B cell (primary cell): ENCODE data around the gene UTP3. TPM values are rescaled to one million over a fixed set of nuclear protein-coding genes. Genes with fewer than 3 reads are reported as not detected.

Experiments used
- ATAC-seq: fragments of 200-7000 bp; cut with Tn5 transposase; one replicate; pipeline ENCODE4 v1.10.0; 2021; ENCODE audit warnings: low read depth, mild to moderate bottlenecking, moderate number of reproducible peaks, moderate library complexity
- CTCF ChIA-PET: fragments of 350-600 bp; sonication (Branson Sonifier 250); formaldehyde crosslinking; loops from one replicate; lab custom pipeline; 2021; ENCODE audit warnings: antibody characterized with exemption, inconsistent platforms; lab: Charles Lee
- POLR2A ChIA-PET: fragments of 350-600 bp; sonication (Branson Sonifier 250); formaldehyde crosslinking; loops from one replicate; lab custom pipeline; 2021; ENCODE audit warnings: antibody characterized with exemption; lab: Charles Lee
- DNase-seq: peaks from one replicate; pipeline ENCODE4 v3.0.0; 2013
- H2AFZ ChIP-seq: 2 replicates; pipeline ENCODE4 v1.6.1; 2012; ENCODE audit warnings: mild to moderate bottlenecking, low read depth, low read length; ENCODE audit not compliant: insufficient read depth, poor library complexity, severe bottlenecking
- H3K27ac ChIP-seq, 2 donors: 1 replicate in 1 of 2; 2 replicates in 1 of 2; pipeline ENCODE4 v1.5.1; 2012 to 2013; ENCODE audit warnings: low read length in 2 of 2, mild to moderate bottlenecking in 2 of 2, moderate library complexity in 1 of 2
- H3K27me3 ChIP-seq, 4 experiments: fragments of 200-600 bp in 1 of 4; sonication (generic) in 1 of 4; replicated peaks in 1 of 4; 1 replicate in 2 of 4; 2 replicates in 2 of 4; pipeline versions ENCODE4 v1.6.1 to v1.7.0; 2013 to 2016; ENCODE audit warnings: low read length in 3 of 4, mild to moderate bottlenecking in 2 of 4, mixed read lengths in 1 of 4, moderate library complexity in 1 of 4; ENCODE audit not compliant: insufficient read depth in 4 of 4, control insufficient read depth in 3 of 4; ENCODE audit errors: control extremely low read depth in 1 of 4
- H3K36me3 ChIP-seq, 2 experiments: replicated peaks in 1 of 2; 1 replicate in 1 of 2; 2 replicates in 1 of 2; pipeline versions ENCODE4 v1.6.1 to v1.7.1; 2013; ENCODE audit warnings: low read length in 1 of 2; ENCODE audit not compliant: insufficient read depth in 2 of 2, control insufficient read depth in 1 of 2; ENCODE audit errors: control extremely low read depth in 1 of 2, extremely low read depth in 1 of 2
- H3K4me1 ChIP-seq, 2 donors: fragments of 200-600 bp in 1 of 2; sonication (generic) in 1 of 2; 1 replicate in 1 of 2; 2 replicates in 1 of 2; pipeline versions ENCODE4 v1.5.1 to v1.6.1; 2013 to 2017; ENCODE audit warnings: low read length in 2 of 2; ENCODE audit not compliant: control insufficient read depth in 2 of 2, insufficient read depth in 2 of 2
- H3K4me2 ChIP-seq: replicated peaks from 2 replicates; pipeline ENCODE3; 2012; ENCODE audit warnings: mild to moderate bottlenecking, low read depth, low read length; ENCODE audit not compliant: poor library complexity, severe bottlenecking
- H3K4me3 ChIP-seq, 5 experiments: fragments of 200-600 bp in 1 of 5; sonication (generic) in 1 of 5; 1 replicate in 3 of 5; 2 replicates in 2 of 5; pipeline versions ENCODE4 v1.5.1 to v1.7.0; 2011 to 2016; ENCODE audit warnings: low read length in 4 of 5, mild to moderate bottlenecking in 4 of 5, low read depth in 2 of 5, control low read depth in 1 of 5, moderate library complexity in 1 of 5; ENCODE audit not compliant: insufficient read depth in 1 of 5; ENCODE audit errors: control extremely low read depth in 1 of 5, extremely low read depth in 1 of 5
- H3K79me2 ChIP-seq: fragments of 200-600 bp; sonication (generic); one replicate; pipeline ENCODE4 v1.6.0; 2016; ENCODE audit warnings: low read length; ENCODE audit not compliant: control insufficient read depth, insufficient read depth
- H3K9ac ChIP-seq: fragments of 200-600 bp; sonication (generic); 2 replicates; pipeline ENCODE4 v1.6.1; 2017; ENCODE audit warnings: mild to moderate bottlenecking, low read length, moderate library complexity
- H3K9me3 ChIP-seq, 3 donors: one replicate each; pipeline versions ENCODE4 v1.6.1 to v1.7.1; 2013; ENCODE audit warnings: low read length in 2 of 3; ENCODE audit not compliant: control insufficient read depth in 2 of 3, insufficient read depth in 1 of 3; ENCODE audit errors: control extremely low read depth in 1 of 3
- H4K20me1 ChIP-seq: 2 replicates; pipeline ENCODE4 v1.6.0; 2012; ENCODE audit warnings: mild to moderate bottlenecking, low read length; ENCODE audit not compliant: insufficient read depth, control insufficient read depth, poor library complexity, severe bottlenecking
- H3K27ac Mint-ChIP-seq: one replicate; pipeline ENCODE4 v1.8.0; 2021; ENCODE audit warnings: mixed read lengths
- H3K27me3 Mint-ChIP-seq: one replicate; pipeline ENCODE4 v1.8.0; 2021; ENCODE audit warnings: mixed read lengths
- H3K4me1 Mint-ChIP-seq: one replicate; pipeline ENCODE4 v1.8.0; 2021; ENCODE audit warnings: mixed read lengths
- H3K4me3 Mint-ChIP-seq: one replicate; pipeline ENCODE4 v1.8.0; 2021; ENCODE audit warnings: mixed read lengths
- H3K9me3 Mint-ChIP-seq: one replicate; pipeline ENCODE4 v1.8.0; 2022; ENCODE audit warnings: mixed read lengths; ENCODE audit not compliant: insufficient read depth
- EZH2 ChIP-seq: IDR thresholded peaks from 2 replicates; pipeline ENCODE4 v1.6.1; 2012; ENCODE audit warnings: borderline replicate concordance, low read depth, mild to moderate bottlenecking, moderate library complexity, low read length; ENCODE audit not compliant: insufficient read depth, poor library complexity, severe bottlenecking
- whole genome bisulfite sequencing: methylation state at CpG from one replicate; pipeline ENCODE4 v1.1.5; 2013; ENCODE audit warnings: missing lambda C conversion rate; ENCODE audit not compliant: insufficient coverage; 5-methylcytosine and 5-hydroxymethylcytosine counted together
- intact Hi-C: fragments of 100-400 bp; cut with micrococcal nuclease; formaldehyde crosslinking; loops from one replicate; pipeline ENCODE4 v1.10.0; 2022
- polyA plus RNA-seq: library from polyadenylated mRNA; depleted of rRNA; stranded (reverse); fragments of >200 nt; gene quantifications from 2 replicates; pipeline ENCODE4 v1.2.3, GENCODE V29; 2012
- total RNA-seq, 2 donors: library from RNA; stranded (reverse); fragments of 120-200 nt in 1 of 2; gene quantifications; 1 replicate in 1 of 2; 2 replicates in 1 of 2; pipeline versions ENCODE4 v1.2.3 to v1.2.4, GENCODE V29; 2013 to 2022
- TF ChIP-seq, protein P1 (sequence below): fragments of 200-600 bp; IDR thresholded peaks from one replicate; pipeline ENCODE4 v1.8.0; 2022; ENCODE audit warnings: antibody characterized with exemption, mild to moderate bottlenecking

The UTP3 gene
- total and polyA plus RNA-seq, 2 donors (not counting 1 experiment from before 2014, with no cell fraction given), result 6.2 to 42.2 TPM

- H4K20me1 ChIP-seq, result no peaks in the 10 kb centered on the region
- H3K27me3 Mint-ChIP-seq, result no peaks in the 10 kb centered on the region
- H2AFZ ChIP-seq, result peak overlapping the region; percentile 29
- H3K4me1 ChIP-seq, result peaks cover 6 to 12% of the 10 kb centered on the region in 2 donors
- H3K9ac ChIP-seq, result no peak overlapping the region
- no peak overlapping the region for H3K4me3 Mint-ChIP-seq
- peaks cover 6 to 24% of the 10 kb centered on the region in 2 experiments for H3K36me3 ChIP-seq
- no peak for TF ChIP-seq EZH2
- TF ChIP-seq, protein P1, sequence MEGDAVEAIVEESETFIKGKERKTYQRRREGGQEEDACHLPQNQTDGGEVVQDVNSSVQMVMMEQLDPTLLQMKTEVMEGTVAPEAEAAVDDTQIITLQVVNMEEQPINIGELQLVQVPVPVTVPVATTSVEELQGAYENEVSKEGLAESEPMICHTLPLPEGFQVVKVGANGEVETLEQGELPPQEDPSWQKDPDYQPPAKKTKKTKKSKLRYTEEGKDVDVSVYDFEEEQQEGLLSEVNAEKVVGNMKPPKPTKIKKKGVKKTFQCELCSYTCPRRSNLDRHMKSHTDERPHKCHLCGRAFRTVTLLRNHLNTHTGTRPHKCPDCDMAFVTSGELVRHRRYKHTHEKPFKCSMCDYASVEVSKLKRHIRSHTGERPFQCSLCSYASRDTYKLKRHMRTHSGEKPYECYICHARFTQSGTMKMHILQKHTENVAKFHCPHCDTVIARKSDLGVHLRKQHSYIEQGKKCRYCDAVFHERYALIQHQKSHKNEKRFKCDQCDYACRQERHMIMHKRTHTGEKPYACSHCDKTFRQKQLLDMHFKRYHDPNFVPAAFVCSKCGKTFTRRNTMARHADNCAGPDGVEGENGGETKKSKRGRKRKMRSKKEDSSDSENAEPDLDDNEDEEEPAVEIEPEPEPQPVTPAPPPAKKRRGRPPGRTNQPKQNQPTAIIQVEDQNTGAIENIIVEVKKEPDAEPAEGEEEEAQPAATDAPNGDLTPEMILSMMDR, result peak; percentile 77
- H3K27ac ChIP-seq, result no peak overlapping the region
- intact Hi-C loops, result loop anchor here (1.0 to 2.0 kb wide), 5 partner anchors 36 to 358 kb away; partner anchors contain the start of genes GRSF1 and UTP3
- no peak overlapping the region for H3K27ac Mint-ChIP-seq
- peak overlapping the region; percentile 10 for H3K4me2 ChIP-seq
- DNase-seq (peak; percentile 62), ATAC-seq (peak; percentile 63)
- no peak overlapping the region for H3K4me3 ChIP-seq
- H3K9me3 Mint-ChIP-seq, result no peaks in the 10 kb centered on the region
- CTCF ChIA-PET, result interaction anchor here (0.6 to 1.8 kb wide), 41 partner anchors 8 to 1653 kb away, joined by 3 to 19 read pairs (median 4); partner anchors contain the start of genes GRSF1, JCHAIN, MOB1B and UTP3
- no peaks in the 10 kb centered on the region for H3K9me3 ChIP-seq
- H3K4me1 Mint-ChIP-seq, result peaks cover 8% of the 10 kb centered on the region
- no peaks in the 10 kb centered on the region for H3K79me2 ChIP-seq
- H3K27me3 ChIP-seq, result no peaks in the 10 kb centered on the region
- no CpG with 5 or more reads among the region's 4 CpGs for whole genome bisulfite sequencing
- POLR2A ChIA-PET, result interaction anchor here (0.6 to 1.3 kb wide), 2 partner anchors 9 to 36 kb away, joined by 3 to 11 read pairs; no protein-coding TSS in a partner anchor
Observed at GRCh38 chr4:70651864-70652506, 36.3 kb upstream of the UTP3 start.

GRCh38 chr4:70654605-70655011, 33.7 kb upstream of the UTP3 start:
- Histone ChIP-seq H3K27me3 (no peaks in the 10 kb centered on the region), H3K36me3 (peaks cover 6 to 44% of the 10 kb centered on the region in 2 experiments), H3K4me3 (no peak overlapping the region), H3K9ac (no peak overlapping the region), H4K20me1 (no peaks in the 10 kb centered on the region), H2AFZ (no peak overlapping the region), H3K27ac (no peak overlapping the region), H3K4me2 (no peak overlapping the region), H3K9me3 (no peaks in the 10 kb centered on the region), H3K4me1 (peaks cover 6 to 16% of the 10 kb centered on the region in 2 donors), H3K79me2 (no peaks in the 10 kb centered on the region)
- DNase-seq, result no peak
- Mint-ChIP-seq H3K4me3 (no peak overlapping the region), H3K4me1 (peaks cover 18% of the 10 kb centered on the region), H3K9me3 (no peaks in the 10 kb centered on the region), H3K27me3 (no peaks in the 10 kb centered on the region), H3K27ac (peak overlapping the region; percentile 62)
- TF ChIP-seq, protein P1, result no peak
- no CpG with 5 or more reads among the region's 5 CpGs for WGBS
- CTCF ChIA-PET, result interaction anchor here (0.6 to 1.3 kb wide), 3 partner anchors 9 to 357 kb away, joined by 3 to 6 read pairs (median 5); no protein-coding TSS in a partner anchor
- intact Hi-C loops, result no loop called here
- POLR2A ChIA-PET, result no interaction called here
- ATAC-seq, result no peak
